ENCODE results near the gene CLPTM1L.

DNA sequence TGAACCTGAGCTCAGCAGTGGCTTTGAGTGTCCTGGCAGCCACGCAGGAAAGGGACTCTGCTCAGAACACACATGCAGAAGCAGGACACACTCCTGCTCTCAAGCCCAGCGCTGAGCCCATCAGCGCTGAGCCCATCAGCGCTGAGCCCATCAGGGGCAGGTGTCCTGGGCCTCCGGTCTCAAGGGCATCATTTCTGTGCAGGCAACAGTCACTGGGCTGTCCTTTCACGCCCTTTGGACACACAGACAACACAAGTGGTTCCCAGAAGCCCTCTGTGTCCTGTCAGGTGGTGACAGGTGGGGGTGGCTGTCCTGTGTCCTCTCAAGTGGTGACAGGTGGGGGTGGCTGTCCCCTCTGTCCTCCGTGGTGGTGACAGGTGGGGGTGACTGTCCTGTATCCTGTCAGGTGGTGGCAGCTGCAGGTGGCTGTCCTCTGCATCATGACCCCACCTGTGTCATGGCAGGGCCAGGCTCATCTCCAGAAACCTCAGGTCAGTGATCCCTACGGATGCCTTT lies 39.0 kb upstream of the CLPTM1L start:
- TF ChIP-seq CTCF (IDR thresholded peaks at IDR 0.05): no peak
- no peak for TF ChIP-seq POLR2A (IDR thresholded peaks at IDR 0.05)
- TF ChIP-seq POLR2AphosphoS5 (IDR thresholded peaks at IDR 0.05): no peak

Data from transverse colon (tissue), 4 donors.